GM19193 (cell line): ENCODE measurements around the gene MPHOSPH9.
A peak's percentile ranks its signal among the peaks of the same experiment; 100 is the strongest.

Experiments used
- POLR2A ChIP-seq: IDR thresholded peaks from 4 replicates; pipeline ENCODE4 v1.6.1; 2011; ENCODE audit not compliant: insufficient read depth, insufficient read length; ENCODE audit errors: extremely low read depth

The MPHOSPH9 gene

GRCh38 chr12:123243671-123244262 is 10.8 kb upstream of the MPHOSPH9 start:
- TF ChIP-seq POLR2A: no peak

GRCh38 chr12:123242116-123242904 is 9.4 kb upstream of the MPHOSPH9 start:
- no peak for TF ChIP-seq POLR2A

GRCh38 chr12:123238961-123239360 is 6.0 kb upstream of the MPHOSPH9 start:
- no peak for TF ChIP-seq POLR2A

GRCh38 chr12:123238330-123238682 is 5.4 kb upstream of the MPHOSPH9 start:
- no peak for TF ChIP-seq POLR2A

- no peak for TF ChIP-seq POLR2A
Measured at GRCh38 chr12:123237646-123238329, 4.8 kb upstream of the MPHOSPH9 start.

GRCh38 chr12:123233505-123234308 is 766 bp upstream of the MPHOSPH9 start:
- no peak for TF ChIP-seq POLR2A

- no peak for TF ChIP-seq POLR2A
Measured at GRCh38 chr12:123232472-123232806, 502 bp downstream of the MPHOSPH9 start.

GRCh38 chr12:123231931-123232330 is 1.0 kb downstream of the MPHOSPH9 start:
- no peak for TF ChIP-seq POLR2A

GRCh38 chr12:123229051-123229450 is 3.9 kb downstream of the MPHOSPH9 start:
- TF ChIP-seq POLR2A: no peak

GRCh38 chr12:123227581-123228258 is 5.2 kb downstream of the MPHOSPH9 start:
- TF ChIP-seq POLR2A: no peak

- TF ChIP-seq POLR2A: no peak
Measured at GRCh38 chr12:123225443-123225842, 7.5 kb downstream of the MPHOSPH9 start.

- TF ChIP-seq POLR2A: peak; percentile 20
Measured at GRCh38 chr12:123223241-123223668, 9.7 kb downstream of the MPHOSPH9 start.

GRCh38 chr12:123200414-123200813 is 32.5 kb downstream of the MPHOSPH9 start:
- TF ChIP-seq POLR2A: no peak

- no peak for TF ChIP-seq POLR2A
Measured at GRCh38 chr12:123199936-123200335, 33.0 kb downstream of the MPHOSPH9 start.
